Measurements from ENCODE around the gene COX7C. TPM values are rescaled to one million over a fixed set of nuclear protein-coding genes. Genes with fewer than 3 reads are reported as not detected.
A peak's percentile ranks its signal among the peaks of the same experiment; 100 is the strongest.
"Not testable (repeated sequence)": the region's sequence is repeated elsewhere in the genome, so short reads cannot be mapped to it uniquely, and the experiment has no call there.

COX7C gene
- total RNA-seq, 2 experiments from 2014 or later, result 350 to 432 TPM

- CTCF ChIA-PET, result no interaction called here
- no peak for ATAC-seq
- DNase-seq, result no peak
- Mint-ChIP-seq H3K4me3 (no peak overlapping the region), H3K27ac (no peak overlapping the region), H3K27me3 (peaks cover 17% of the 10 kb centered on the region), H3K4me1 (no peaks in the 10 kb centered on the region), H3K9me3 (ENCODE audit: low read depth) (no peaks in the 10 kb centered on the region), H3K36me3 (peaks cover 14% of the 10 kb centered on the region)
Measured at GRCh38 chr5:86626149-86626548, 8.4 kb downstream of the COX7C start.

- Mint-ChIP-seq H3K27me3 (peaks cover 24% of the 10 kb centered on the region), H3K4me1 (no peaks in the 10 kb centered on the region), H3K4me3 (no peak overlapping the region), H3K27ac (no peak overlapping the region), H3K9me3 (ENCODE audit: low read depth) (no peaks in the 10 kb centered on the region), H3K36me3 (no peaks in the 10 kb centered on the region)
- no peak for DNase-seq
- no peak for ATAC-seq
- CTCF ChIA-PET, result no interaction called here
Measured at GRCh38 chr5:86631165-86631564, 13.4 kb downstream of the COX7C start.

GRCh38 chr5:86640998-86641397 lies 23.3 kb downstream of the COX7C start:
- CTCF ChIA-PET, result no interaction called here
- H3K27ac Mint-ChIP-seq, result no peak overlapping the region
- DNase-seq (no peak), ATAC-seq (no peak)
- H3K27me3 Mint-ChIP-seq, result peaks cover 15% of the 10 kb centered on the region
- no peaks in the 10 kb centered on the region for H3K4me1 Mint-ChIP-seq
- H3K9me3 Mint-ChIP-seq (ENCODE audit: low read depth), result no peaks in the 10 kb centered on the region
- no peak overlapping the region for H3K4me3 Mint-ChIP-seq
- H3K36me3 Mint-ChIP-seq, result no peaks in the 10 kb centered on the region

GRCh38 chr5:86644843-86645242 lies 27.1 kb downstream of the COX7C start:
- H3K27me3 Mint-ChIP-seq, result peaks cover 6% of the 10 kb centered on the region
- H3K9me3 Mint-ChIP-seq (ENCODE audit: low read depth), result no peaks in the 10 kb centered on the region
- CTCF ChIA-PET, result no interaction called here
- H3K4me3 Mint-ChIP-seq, result no peak overlapping the region
- H3K36me3 Mint-ChIP-seq, result no peaks in the 10 kb centered on the region
- DNase-seq (no peak), ATAC-seq (no peak)
- no peaks in the 10 kb centered on the region for H3K4me1 Mint-ChIP-seq
- no peak overlapping the region for H3K27ac Mint-ChIP-seq

- no peaks in the 10 kb centered on the region for H3K36me3 Mint-ChIP-seq
- CTCF ChIA-PET, result no interaction called here
Measured at GRCh38 chr5:86645885-86646284, 28.1 kb downstream of the COX7C start.

GRCh38 chr5:86646671-86647070 lies 28.9 kb downstream of the COX7C start:
- H3K36me3 Mint-ChIP-seq, result no peaks in the 10 kb centered on the region
- no peak overlapping the region for H3K4me3 Mint-ChIP-seq
- no peaks in the 10 kb centered on the region for H3K9me3 Mint-ChIP-seq (ENCODE audit: low read depth)
- DNase-seq, result no peak
- H3K27me3 Mint-ChIP-seq, result peaks cover 6% of the 10 kb centered on the region
- CTCF ChIA-PET, result no interaction called here
- no peaks in the 10 kb centered on the region for H3K4me1 Mint-ChIP-seq
- ATAC-seq, result no peak
- H3K27ac Mint-ChIP-seq, result no peak overlapping the region

More at GRCh38 chr5:86645885-86646284, 28.1 kb downstream of the COX7C start:
- ATAC-seq (no peak), DNase-seq (no peak)
- Mint-ChIP-seq H3K9me3 (ENCODE audit: low read depth) (no peaks in the 10 kb centered on the region), H3K4me3 (no peak overlapping the region), H3K4me1 (no peaks in the 10 kb centered on the region), H3K27ac (no peak overlapping the region), H3K27me3 (peaks cover 6% of the 10 kb centered on the region)

- no peak for DNase-seq
- ATAC-seq, result no peak
- Mint-ChIP-seq H3K9me3 (ENCODE audit: low read depth) (no peaks in the 10 kb centered on the region), H3K4me3 (no peak overlapping the region), H3K27ac (no peak overlapping the region), H3K4me1 (no peaks in the 10 kb centered on the region), H3K27me3 (peaks cover 6% of the 10 kb centered on the region), H3K36me3 (no peaks in the 10 kb centered on the region)
- CTCF ChIA-PET, result interaction anchor here (1.0 kb wide), 1 partner anchor 31 kb away, joined by 3 read pairs; no protein-coding TSS in a partner anchor
Measured at GRCh38 chr5:86649832-86650505, 32.2 kb downstream of the COX7C start.

- DNase-seq; CTCF ChIA-PET; H3K27ac Mint-ChIP-seq; H3K4me3 Mint-ChIP-seq; H3K4me1 Mint-ChIP-seq; H3K9me3 Mint-ChIP-seq (ENCODE audit: low read depth); ATAC-seq; H3K36me3 Mint-ChIP-seq: not testable (repeated sequence)
- H3K27me3 Mint-ChIP-seq, result peaks cover 15% of the 10 kb centered on the region
Measured at GRCh38 chr5:86660771-86661170, 43.0 kb downstream of the COX7C start.

- CTCF ChIA-PET, result no interaction called here
- H3K4me3 Mint-ChIP-seq, result no peak overlapping the region
- ATAC-seq (no peak), DNase-seq (no peak)
- H3K27ac Mint-ChIP-seq, result no peak overlapping the region
- H3K9me3 Mint-ChIP-seq (ENCODE audit: low read depth), result no peaks in the 10 kb centered on the region
- no peaks in the 10 kb centered on the region for H3K36me3 Mint-ChIP-seq
- peaks cover 4% of the 10 kb centered on the region for H3K4me1 Mint-ChIP-seq
- peaks cover 7% of the 10 kb centered on the region for H3K27me3 Mint-ChIP-seq
Measured at GRCh38 chr5:86664173-86664572, 46.4 kb downstream of the COX7C start.

GRCh38 chr5:86665984-86666760 lies 48.4 kb downstream of the COX7C start:
- Mint-ChIP-seq H3K27ac (no peak overlapping the region), H3K36me3 (no peaks in the 10 kb centered on the region), H3K4me1 (peaks cover 4% of the 10 kb centered on the region), H3K27me3 (peaks cover 6% of the 10 kb centered on the region), H3K9me3 (ENCODE audit: low read depth) (no peaks in the 10 kb centered on the region), H3K4me3 (peak overlapping the region; percentile 29)
- CTCF ChIA-PET, result no interaction called here
- DNase-seq, result peak; percentile 42
- ATAC-seq, result peak; percentile 63

- Mint-ChIP-seq H3K36me3 (no peaks in the 10 kb centered on the region), H3K4me1 (peaks cover 4% of the 10 kb centered on the region), H3K4me3 (no peak overlapping the region), H3K9me3 (ENCODE audit: low read depth) (no peaks in the 10 kb centered on the region), H3K27me3 (peaks cover 4% of the 10 kb centered on the region), H3K27ac (no peak overlapping the region)
- CTCF ChIA-PET, result interaction anchor here (0.7 kb wide), 1 partner anchor 11 kb away, joined by 3 read pairs; no protein-coding TSS in a partner anchor
- no peak for DNase-seq
- ATAC-seq, result no peak
Measured at GRCh38 chr5:86666981-86667380, 49.2 kb downstream of the COX7C start.

All from activated CD8-positive, alpha-beta memory T cell treated with anti-CD3 and anti-CD28 coated beads, Interleukin-2, amount 10 ng/mL, durations not matched to agents 7 days and 5 days (primary cell).